Stomach (tissue), 4 donors: Measurements from ENCODE around the gene SEZ6L.

Experiments used
- CTCF ChIP-seq, 7 experiments: fragments of 450-650 bp in 4 of 7; fragments of 200-600 bp in 3 of 7; sonication (generic) in 3 of 7; IDR thresholded peaks; one replicate each; pipeline ENCODE4 v1.5.1; 2016 to 2019; ENCODE audit warnings: antibody characterized with exemption in 7 of 7, control low read depth in 2 of 7, mild to moderate bottlenecking in 1 of 7
- POLR2A ChIP-seq, 4 donors: fragments of 450-650 bp; IDR thresholded peaks; one replicate each; pipeline ENCODE4 v1.6.1; 2016; ENCODE audit warnings: antibody characterized with exemption in 4 of 4, control low read depth in 2 of 4, mild to moderate bottlenecking in 1 of 4, moderate library complexity in 1 of 4

DNA sequence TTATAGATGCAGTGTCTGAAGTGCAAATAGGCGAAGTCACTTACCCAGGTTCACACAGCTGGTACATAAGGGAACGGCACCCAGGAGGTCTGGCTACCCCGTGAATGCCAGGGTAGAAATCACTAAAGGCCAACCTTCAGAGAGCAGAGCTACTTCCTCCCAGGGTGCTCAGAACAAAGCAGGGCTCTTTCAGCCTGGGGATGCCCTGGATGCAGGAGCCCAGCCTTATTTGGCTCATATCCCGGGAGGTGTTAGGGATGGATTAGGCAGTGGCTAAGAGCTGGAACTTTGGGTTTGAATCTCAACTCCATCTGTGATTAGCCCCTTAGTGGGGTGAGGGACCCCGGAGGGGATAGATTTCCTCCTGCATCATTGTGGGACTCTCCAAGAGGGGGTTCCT is 226.7 kb downstream of the SEZ6L start:
- no peak for TF ChIP-seq CTCF (IDR thresholded peaks at IDR 0.05)
- no peak for TF ChIP-seq POLR2A (IDR thresholded peaks at IDR 0.05)
